Fibroblast of upper back skin (primary cell): ENCODE measurements around the gene LAP3.

Source experiments
- DNase-seq: peaks from one replicate; pipeline ENCODE4 v3.0.0-alpha.2; 2013

LAP3 gene

DNA sequence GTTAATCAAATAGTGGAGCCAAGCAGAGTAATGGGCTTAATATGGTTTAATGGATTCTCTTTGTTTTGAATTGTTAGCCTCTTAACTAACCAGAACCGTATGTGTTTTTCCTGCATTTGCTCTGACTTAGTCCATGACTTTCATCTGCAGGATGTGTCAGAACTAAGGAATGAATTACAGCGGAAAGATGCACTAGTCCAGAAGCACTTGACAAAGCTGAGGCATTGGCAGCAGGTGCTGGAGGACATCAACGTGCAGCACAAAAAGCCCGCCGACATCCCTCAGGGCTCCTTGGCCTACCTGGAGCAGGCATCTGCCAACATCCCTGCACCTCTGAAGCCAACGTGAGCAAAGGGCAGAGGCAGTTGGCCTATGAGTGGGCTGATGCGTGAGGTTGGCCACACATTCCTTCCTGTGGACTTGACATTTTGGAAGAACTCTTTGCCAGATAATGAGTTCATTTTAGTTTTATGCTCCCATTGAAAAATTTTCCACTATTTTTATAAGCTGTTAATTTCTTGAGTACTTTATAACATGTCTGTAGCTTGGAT is 46.5 kb downstream of the LAP3 start:
- peak; percentile 36 for DNase-seq

DNA sequence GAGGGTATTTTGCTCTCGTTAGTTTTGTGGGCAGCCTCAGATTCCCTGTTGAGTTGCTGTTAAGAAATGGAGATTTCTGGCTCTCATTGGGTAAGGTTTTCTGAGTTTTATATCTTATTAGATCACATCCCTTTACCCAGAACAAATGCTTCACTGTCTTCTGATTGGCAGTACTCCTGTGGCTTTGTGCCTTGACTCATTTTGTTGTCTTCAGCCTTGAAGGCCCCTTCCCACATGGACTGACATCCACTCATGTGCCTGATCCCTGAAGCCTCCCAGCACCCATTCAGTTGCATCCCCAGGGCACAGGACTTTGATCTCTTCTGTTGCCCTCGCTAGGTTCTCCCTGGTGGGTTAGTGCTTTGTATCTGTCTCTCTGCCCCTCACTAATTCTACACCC is 47.8 kb downstream of the LAP3 start:
- DNase-seq, result no peak

DNA sequence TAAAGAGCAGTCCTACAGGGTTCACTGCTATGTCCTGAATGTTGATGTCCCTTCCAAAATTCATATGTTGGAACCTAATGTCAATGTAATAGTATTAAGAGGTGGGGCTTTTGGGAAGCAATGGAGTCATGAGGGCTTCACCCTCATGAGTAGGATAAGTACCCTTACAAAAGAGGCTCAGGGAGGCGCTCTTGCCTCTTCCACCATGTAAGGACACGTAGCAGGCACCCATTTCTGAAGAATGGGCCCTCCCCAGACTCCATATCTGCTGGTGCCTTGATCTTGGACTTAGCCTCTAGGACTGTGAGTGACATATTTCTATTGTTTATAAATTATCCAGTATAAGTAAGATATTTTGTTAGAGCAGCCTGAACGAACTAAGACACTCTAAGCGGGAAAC is 53.2 kb downstream of the LAP3 start:
- no peak for DNase-seq

DNA sequence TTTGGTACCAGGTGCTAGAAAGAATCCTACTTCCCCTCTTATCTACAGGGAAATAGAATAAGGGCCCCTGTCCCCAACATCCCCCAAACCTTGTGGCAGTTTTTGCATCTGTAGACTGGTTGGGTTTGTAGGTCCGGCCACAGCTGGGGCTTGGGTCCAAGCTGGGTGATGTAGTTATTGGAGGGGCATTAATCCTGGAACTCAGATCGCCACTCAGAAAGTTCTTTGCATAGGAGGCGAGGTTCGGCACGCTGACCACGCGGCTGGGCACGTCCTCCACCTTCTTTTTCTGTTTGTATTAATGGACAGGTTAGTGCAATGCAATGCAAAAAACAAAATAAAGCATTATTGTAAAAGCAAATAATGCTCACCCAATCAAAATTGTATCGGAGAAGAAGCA is 56.6 kb downstream of the LAP3 start:
- DNase-seq, result no peak

- DNase-seq, result no peak
These were observed 58.1 kb downstream of the LAP3 start for GRCh38 chr4:17635056-17635455.

DNA sequence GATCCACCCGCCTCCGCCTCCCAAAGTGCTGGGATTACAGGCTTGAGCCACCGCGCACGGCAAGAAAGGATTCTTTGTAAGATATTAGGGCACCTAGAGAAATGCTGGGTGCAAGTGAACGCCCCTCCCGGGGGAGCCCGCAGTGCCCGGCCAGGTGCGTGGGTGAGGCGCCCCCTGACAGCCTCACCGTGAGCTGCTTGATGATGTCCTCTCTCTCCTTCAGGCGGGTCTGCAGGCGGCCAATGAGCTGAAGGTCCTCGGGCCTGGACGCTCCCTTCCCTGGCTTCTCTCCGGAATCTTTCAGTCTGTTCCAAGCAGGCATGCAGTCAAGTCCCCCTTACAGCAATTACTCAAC is 59.3 kb downstream of the LAP3 start:
- DNase-seq, result no peak

DNA sequence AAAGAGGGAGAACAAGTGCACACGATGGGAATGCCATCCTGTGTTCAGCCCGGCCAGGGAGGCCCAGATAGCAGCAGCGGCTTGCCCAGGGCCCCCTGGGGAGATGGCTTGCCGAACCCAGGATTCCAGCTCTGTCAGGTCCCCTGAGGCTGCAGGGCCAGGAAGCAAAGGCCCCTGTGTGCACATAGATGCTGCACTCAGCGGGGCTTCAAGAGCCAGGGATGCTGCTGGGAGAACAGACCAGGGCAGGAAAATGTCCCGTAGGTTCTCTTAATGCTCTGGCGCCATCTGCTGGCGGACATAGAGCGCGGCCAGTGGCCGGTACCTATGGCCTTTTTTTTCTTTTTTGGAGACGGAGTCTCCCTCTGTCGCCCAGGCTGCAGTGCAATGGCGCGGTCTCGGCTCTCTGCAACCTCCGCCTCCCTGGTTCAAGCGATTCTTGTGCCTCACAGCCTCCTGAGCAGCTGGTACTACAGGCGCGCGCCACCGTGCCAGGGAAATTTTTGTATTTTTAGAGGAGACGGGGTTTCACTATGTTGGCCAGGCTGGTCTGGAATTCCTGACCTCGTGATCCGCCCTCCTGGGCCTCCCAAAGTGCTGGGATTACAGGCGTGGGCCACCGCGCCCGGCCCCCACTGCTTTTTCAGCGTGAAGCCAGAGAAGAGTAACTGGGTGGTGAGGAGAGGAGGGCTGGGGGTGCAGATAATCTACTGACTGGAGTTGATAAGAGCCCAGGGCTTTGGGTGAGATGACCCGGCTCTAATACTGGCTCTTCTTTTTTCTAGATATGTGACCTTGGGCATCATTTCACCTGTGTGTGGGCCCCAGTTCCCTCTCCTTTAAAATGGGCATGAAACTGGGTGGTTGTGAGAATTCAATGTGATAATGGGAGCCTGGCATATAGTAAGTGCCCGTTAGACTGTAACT is 60.0 kb downstream of the LAP3 start:
- peak; percentile 67 for DNase-seq

GRCh38 chr4:17639136-17639535 is 62.1 kb downstream of the LAP3 start:
- DNase-seq, result no peak

DNA sequence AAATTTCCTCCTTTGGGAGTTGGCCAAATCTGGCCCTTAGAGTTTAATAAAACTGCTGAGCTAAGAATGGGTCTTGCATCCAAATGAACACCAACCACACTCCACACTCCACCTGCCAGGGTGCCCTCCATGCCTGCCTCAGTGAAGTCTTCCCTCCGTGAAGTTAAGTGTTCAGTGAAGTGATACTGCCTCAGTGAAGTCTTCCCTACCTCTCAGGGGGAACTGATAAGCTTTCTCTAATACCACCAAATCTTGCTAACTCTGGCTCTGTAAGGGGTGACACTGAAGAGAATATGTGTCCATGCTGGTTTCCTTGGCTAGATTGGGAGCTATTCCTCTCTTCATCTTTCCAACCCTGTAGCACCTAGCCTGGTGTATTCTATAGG is 65.4 kb downstream of the LAP3 start:
- DNase-seq, result no peak

DNA sequence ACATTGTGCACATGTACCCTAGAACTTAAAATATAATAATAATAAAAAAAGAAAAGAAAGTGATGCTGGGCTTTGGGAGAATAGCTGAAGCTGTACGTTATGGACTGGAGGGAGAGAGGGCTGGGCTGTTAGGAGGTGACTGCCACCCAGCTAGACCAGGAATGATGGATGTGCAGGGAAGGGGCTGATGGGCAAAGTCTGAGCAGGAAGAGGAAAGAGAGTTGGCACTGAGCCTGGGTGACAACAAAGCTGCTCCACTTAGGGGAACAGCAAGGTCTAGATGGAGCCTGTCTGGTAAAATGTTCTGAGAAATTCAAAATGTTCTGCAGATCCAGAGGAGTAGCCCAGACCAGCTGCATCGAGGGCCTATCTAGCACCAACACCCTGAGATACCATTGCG is 69.7 kb downstream of the LAP3 start:
- DNase-seq, result no peak

DNA sequence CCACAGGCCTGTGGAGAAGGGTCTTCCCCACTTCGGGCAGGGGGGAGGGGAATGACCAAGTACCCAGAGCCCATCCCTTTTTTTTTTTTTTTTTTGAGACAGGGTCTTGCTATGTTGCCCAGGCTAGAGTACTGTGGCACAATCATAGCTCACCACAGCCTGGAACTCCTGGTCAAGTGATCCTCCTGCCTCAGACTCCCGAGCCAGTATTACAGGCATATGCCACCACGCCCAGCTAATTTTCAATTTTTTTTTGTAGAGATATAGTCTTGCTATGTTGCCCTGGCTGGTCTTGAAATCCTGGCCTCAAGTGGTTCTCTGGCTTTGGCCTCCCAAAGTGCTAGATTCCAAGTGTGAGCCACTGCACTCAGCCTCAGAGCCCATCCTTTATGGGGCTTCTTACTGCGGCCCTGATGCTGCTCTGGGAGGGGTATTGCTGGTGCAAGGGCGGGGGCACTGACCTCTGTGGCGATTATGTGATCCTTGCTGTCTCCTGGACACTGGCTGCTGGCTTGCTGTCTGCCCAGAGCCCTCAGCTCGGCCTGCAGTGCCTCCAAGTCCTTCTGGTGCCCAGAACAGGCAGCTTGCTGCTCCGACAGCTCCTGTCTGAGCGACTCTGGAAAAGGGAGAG is 70.3 kb downstream of the LAP3 start:
- no peak for DNase-seq

- no peak for DNase-seq
These were observed 70.9 kb downstream of the LAP3 start for GRCh38 chr4:17647927-17648326.

- no peak for DNase-seq
These were observed 73.4 kb downstream of the LAP3 start for GRCh38 chr4:17650406-17650805.

GRCh38 chr4:17654701-17655100 is 77.7 kb downstream of the LAP3 start:
- no peak for DNase-seq

DNA sequence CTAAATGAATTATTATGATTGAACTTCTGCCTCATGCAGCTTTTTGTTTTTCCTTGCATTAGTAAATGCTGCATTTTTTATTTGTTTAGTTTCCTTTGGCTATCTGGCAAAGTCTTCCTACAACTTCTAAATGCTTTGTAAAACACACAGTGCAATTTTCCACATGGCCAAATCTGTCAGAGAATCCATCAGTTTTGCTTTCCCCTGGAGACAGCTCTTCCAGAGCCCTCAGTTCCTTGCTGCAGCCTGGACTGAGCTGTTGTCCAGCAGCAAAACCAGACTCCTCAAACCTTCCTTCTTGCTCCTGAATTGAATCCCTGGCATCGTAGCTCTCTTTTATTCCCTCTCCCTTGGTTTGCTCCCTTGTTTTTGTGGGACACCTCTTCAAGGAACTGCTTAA is 80.1 kb downstream of the LAP3 start:
- DNase-seq, result no peak
